Measurements from ENCODE around the gene CELSR1.

GRCh38 chr22:46467006-46467405 lies 70.4 kb downstream of the CELSR1 start:
- TF ChIP-seq PATZ1 (CRISPR knock-in tag; IDR thresholded peaks at IDR 0.05; ENCODE audit: borderline replicate concordance): no peak
- no peak for TF ChIP-seq ZFP30 (CRISPR knock-in tag; IDR thresholded peaks at IDR 0.05)
- TF ChIP-seq ESRRG (CRISPR knock-in tag; IDR thresholded peaks at IDR 0.05): no peak
- TF ChIP-seq SNAI2 (CRISPR knock-in tag; IDR thresholded peaks at IDR 0.05): no peak
- TF ChIP-seq ARNTL (CRISPR knock-in tag; IDR thresholded peaks at IDR 0.05; ENCODE audit: borderline replicate concordance, low read depth): no peak
- TF ChIP-seq, protein P1, sequence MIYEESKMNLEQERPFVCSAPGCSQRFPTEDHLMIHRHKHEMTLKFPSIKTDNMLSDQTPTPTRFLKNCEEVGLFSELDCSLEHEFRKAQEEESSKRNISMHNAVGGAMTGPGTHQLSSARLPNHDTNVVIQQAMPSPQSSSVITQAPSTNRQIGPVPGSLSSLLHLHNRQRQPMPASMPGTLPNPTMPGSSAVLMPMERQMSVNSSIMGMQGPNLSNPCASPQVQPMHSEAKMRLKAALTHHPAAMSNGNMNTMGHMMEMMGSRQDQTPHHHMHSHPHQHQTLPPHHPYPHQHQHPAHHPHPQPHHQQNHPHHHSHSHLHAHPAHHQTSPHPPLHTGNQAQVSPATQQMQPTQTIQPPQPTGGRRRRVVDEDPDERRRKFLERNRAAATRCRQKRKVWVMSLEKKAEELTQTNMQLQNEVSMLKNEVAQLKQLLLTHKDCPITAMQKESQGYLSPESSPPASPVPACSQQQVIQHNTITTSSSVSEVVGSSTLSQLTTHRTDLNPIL (CRISPR knock-in tag; IDR thresholded peaks at IDR 0.05; ENCODE audit: low read depth): no peak
- no peak for TF ChIP-seq RARB (CRISPR knock-in tag; IDR thresholded peaks at IDR 0.05)
- TF ChIP-seq ZNF8 (CRISPR knock-in tag; IDR thresholded peaks at IDR 0.05): no peak
- no peak for TF ChIP-seq CSRNP3 (CRISPR knock-in tag; IDR thresholded peaks at IDR 0.05)
- no peak for TF ChIP-seq ZFP3 (CRISPR knock-in tag; IDR thresholded peaks at IDR 0.05)
- no peak for TF ChIP-seq PPARA (CRISPR knock-in tag; IDR thresholded peaks at IDR 0.05; ENCODE audit: borderline replicate concordance)
- no peak for TF ChIP-seq POU6F1 (CRISPR knock-in tag; IDR thresholded peaks at IDR 0.05; ENCODE audit: borderline replicate concordance, low read depth)
